GM12874 (cell line): ENCODE results near the gene DBX1.

ENCODE experiments used
- TF ChIP-seq, protein P1 (sequence below): IDR thresholded peaks from 2 replicates; pipeline ENCODE4 v1.5.1; 2011; ENCODE audit warnings: low read depth, mild to moderate bottlenecking, control low read depth, low read length, moderate library complexity; ENCODE audit not compliant: insufficient read depth

Gene DBX1

DNA sequence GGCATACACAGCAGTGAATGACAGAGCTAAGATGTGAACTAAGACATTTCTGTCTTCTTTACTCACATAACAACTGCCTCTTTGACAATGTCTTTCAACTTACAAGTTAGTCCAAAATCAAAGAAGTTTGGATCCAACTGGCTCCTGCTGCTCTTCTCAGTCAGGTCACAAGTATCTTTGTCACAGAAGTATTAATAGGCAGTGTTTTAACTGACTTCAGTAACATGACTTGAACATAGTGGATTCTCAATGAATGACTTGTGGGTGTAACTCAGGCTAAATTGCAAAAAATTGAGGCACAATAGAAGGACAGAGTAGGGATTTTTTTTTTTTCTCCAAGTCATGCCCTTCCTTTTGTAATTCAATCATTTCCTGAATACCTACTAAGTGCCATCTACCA, 22.6 kb downstream of the DBX1 start:
- TF ChIP-seq, protein P1, sequence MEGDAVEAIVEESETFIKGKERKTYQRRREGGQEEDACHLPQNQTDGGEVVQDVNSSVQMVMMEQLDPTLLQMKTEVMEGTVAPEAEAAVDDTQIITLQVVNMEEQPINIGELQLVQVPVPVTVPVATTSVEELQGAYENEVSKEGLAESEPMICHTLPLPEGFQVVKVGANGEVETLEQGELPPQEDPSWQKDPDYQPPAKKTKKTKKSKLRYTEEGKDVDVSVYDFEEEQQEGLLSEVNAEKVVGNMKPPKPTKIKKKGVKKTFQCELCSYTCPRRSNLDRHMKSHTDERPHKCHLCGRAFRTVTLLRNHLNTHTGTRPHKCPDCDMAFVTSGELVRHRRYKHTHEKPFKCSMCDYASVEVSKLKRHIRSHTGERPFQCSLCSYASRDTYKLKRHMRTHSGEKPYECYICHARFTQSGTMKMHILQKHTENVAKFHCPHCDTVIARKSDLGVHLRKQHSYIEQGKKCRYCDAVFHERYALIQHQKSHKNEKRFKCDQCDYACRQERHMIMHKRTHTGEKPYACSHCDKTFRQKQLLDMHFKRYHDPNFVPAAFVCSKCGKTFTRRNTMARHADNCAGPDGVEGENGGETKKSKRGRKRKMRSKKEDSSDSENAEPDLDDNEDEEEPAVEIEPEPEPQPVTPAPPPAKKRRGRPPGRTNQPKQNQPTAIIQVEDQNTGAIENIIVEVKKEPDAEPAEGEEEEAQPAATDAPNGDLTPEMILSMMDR, result no peak

DNA sequence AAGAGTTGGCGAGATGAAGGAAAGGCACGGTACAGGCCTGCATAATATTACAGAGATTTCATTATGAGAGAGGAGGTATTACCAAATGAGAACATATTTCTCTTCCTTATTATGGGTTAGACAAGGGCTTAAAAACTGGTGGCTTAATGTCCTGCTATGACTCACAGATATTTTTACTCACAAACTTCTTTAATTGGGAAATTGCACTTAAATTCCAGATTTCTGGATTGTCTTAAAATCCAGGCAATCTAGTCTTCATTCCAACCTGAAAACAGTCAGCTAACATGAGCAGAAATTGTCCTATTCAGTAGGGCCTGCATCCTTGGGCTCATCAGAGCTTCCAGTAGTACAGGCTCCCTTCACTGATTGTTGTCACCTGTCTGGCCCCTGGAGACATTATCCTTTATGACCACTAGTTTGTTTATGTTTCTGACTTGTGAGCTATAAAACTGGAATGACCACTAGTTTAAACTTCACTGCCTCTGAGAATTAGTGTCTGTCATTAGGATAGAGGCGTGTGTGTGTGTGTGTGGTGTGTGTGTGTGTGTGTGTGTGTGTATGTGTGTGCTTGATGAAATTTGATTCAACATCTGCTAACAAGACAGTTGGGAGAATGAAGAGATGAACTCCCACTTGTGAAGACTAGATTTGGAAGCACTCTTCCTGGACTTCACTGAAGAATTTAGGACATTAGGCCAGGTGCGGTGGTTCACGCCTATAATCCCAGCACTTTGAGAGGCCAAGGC, 25.1 kb downstream of the DBX1 start:
- TF ChIP-seq, protein P1, result no peak

DNA sequence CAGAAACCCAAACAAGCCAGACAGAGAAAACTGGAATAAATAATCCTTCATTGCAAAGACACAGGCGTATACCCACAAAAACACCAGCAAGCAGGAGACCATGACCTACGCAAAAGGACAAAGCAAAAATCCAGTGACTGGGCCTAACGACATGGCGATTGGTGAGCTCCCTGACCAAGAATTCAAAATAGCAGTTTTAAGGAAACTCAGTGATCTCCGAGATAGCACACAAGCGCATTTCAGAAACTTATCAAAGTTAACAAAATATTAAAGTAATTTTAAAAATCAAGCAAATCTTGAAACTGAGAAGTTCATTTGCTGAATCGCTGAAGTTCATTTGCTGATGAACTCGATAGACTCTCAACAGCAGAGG, 27.6 kb downstream of the DBX1 start:
- TF ChIP-seq, protein P1, result no peak

DNA sequence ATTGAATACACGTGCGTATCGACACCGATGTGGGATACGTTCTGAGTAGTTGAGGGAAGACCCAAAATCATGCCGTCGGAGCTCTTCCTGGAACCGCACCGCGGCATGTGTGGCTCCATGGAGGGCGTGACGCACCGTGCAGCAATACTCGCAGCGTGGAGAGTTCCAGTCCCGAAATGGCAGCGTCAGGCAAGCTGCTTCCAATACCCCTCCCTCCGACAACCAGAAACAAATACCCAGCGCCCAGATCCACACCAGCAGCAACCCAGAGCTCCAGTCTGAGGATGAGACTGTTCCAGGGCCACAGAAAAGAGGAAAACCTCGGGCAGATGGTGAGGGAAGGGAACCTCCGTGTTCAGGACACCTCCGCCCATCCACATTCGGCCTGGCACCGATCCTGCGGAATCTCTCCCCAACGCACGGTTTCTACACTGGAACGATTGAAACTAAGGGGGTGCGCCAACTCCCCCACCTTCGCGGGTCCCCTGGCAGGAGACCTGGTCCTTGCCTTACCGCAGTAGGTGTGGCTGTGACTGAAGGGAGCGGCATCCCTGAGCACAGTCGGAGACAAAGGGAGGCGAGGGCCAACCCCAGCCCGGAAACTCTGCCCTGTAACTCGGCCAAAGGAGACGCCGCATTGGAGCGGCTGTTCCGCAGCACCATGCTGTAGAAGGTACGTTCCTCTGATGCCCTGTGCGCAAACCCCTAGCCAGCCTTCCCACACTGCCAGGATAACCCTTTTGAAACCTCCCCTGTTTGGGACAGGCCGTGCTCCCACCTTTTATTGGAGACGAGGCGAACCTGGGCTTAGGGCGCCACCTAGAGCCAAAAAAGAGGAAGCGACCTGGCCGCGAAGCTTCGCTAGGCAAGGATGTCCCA, 28.2 kb downstream of the DBX1 start:
- TF ChIP-seq, protein P1, result peak; percentile 86

DNA sequence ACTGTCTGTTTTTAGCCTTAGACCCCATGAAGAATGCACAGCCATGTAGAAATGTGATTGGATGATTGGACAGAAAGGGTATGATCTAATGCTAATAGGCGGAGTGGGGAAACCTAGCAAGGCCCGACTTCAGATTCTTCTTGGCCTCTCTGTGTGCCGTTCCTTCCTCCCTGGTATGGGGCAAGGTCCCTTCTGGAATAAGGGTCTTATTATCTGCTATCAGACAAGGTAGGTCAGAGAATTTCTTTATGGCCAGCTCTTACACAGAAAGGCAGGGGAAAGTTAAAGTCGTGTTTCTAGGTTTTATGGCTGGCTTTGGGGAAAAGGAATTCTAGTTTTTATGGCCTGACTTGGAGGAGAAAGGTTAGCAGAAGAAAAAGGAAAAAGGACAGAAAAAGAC, 30.6 kb downstream of the DBX1 start:
- TF ChIP-seq, protein P1, result no peak

DNA sequence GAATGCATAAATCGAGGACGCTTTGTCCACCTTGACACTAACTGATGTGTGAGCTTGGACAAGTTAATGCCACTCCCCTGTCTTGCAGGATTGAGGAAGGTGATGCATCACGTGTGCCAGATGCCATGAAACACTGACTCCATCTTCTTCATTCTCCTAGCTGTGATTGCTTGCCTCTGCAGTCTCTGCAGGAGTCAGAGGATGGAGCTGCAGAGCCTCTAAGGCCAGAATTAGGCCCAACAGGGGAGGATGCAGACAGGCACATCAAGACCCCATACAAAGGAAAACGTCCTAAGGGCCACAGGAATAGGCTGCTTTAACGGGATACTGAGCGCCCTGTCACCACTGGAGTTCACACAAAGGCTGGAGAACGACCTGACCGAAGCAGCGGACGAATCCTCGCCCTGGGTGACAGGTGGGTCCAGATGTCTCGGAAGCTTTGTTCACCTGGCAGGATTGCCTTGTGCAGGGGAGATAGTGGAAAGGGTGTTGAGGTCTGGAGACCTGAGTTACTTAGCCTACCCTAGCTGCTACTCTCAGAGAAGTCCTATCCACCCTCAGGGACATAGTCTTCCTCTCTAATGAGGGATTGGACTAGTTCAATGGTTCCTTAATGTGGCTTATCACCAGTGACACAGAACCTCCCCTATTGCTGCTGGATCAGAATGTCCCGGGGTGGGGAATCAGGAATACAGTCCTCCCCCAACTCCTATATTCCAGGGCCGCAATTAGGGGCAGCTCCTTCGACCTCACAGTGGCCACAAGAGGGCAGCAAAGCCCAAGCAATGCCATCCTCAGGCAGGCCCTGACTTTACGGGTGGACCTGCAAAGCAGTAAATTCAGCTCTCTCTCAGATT, 32.4 kb downstream of the DBX1 start:
- TF ChIP-seq, protein P1, result peak; percentile 73

DNA sequence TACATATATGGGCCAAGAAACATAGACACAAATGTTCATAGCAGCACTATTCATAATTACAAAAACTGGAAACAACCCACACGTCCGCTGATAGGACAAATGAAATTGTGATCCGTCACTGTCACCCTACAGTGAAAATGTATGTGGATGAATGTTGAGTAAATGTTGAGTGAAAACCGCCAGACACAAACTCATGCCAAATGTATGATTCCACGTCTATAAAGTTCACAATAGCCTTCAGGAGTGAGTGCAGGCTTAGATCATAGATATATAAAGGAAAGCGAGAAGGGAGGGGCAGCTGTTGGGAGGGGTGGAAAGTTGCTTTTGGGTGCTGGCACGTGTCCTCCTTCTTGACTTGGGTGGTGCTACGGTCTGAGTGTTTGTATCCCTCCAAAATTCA, 33.6 kb downstream of the DBX1 start:
- TF ChIP-seq, protein P1, result no peak
